ENCODE measurements around the gene PHLDB2. TPM values are rescaled to one million over a fixed set of nuclear protein-coding genes. Genes with fewer than 3 reads are reported as not detected.
A peak's percentile ranks its signal among the peaks of the same experiment; 100 is the strongest.

The PHLDB2 gene
- total RNA-seq, 1 experiment from 2014 or later = 60.5 TPM

DNA sequence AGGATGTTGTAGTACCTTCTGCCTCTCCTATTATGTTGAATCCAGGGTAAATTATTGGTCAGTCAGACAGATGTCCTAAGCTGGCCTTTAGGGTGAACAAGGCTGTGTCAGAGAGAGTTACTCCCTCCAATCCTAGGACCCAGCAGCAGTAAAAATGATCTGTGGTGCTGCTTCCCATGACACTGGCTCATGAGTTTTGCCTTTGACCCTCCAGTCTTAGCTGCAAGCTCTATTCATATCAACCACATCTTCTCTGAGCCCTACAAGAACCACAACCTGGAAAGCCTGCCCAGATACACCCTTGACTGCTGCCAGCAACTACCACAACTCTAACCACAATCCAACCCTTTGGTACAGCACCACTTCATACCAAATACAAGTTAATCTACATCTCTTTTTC is 27.2 kb upstream of the PHLDB2 start:
- Histone ChIP-seq H3K4me3 (ENCODE audit: low read depth, low read length) (no peak overlapping the region), H3K36me3 (ENCODE audit: control insufficient read depth, insufficient read depth, low read length) (no peaks in the 10 kb centered on the region), H3K9me3 (no peaks in the 10 kb centered on the region), H3K4me1 (no peaks in the 10 kb centered on the region), H3K27me3 (replicated peaks; ENCODE audit: control insufficient read depth, insufficient read depth, low read length) (no peaks in the 10 kb centered on the region)
- H3K27me3 Mint-ChIP-seq (ENCODE audit: insufficient read depth, unreplicated experiment) = no peaks in the 10 kb centered on the region
- CTCF ChIA-PET = no interaction called here
- peaks cover 2% of the 10 kb centered on the region for H3K4me1 Mint-ChIP-seq (ENCODE audit: low read depth, unreplicated experiment)
- POLR2A ChIA-PET = no interaction called here
- intact Hi-C loops (cut with micrococcal nuclease; ENCODE audit: unreplicated experiment) = no loop called here
- peak overlapping the region; percentile 28 for H3K27ac Mint-ChIP-seq (ENCODE audit: unreplicated experiment)
- no peaks in the 10 kb centered on the region for H3K9me3 Mint-ChIP-seq (ENCODE audit: unreplicated experiment)
- BruUV-seq (replicated peaks) = no TSS peak
- TF ChIP-seq, protein P1, sequence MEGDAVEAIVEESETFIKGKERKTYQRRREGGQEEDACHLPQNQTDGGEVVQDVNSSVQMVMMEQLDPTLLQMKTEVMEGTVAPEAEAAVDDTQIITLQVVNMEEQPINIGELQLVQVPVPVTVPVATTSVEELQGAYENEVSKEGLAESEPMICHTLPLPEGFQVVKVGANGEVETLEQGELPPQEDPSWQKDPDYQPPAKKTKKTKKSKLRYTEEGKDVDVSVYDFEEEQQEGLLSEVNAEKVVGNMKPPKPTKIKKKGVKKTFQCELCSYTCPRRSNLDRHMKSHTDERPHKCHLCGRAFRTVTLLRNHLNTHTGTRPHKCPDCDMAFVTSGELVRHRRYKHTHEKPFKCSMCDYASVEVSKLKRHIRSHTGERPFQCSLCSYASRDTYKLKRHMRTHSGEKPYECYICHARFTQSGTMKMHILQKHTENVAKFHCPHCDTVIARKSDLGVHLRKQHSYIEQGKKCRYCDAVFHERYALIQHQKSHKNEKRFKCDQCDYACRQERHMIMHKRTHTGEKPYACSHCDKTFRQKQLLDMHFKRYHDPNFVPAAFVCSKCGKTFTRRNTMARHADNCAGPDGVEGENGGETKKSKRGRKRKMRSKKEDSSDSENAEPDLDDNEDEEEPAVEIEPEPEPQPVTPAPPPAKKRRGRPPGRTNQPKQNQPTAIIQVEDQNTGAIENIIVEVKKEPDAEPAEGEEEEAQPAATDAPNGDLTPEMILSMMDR (IDR thresholded peaks at IDR 0.05; ENCODE audit: insufficient read depth in 1 of 2, low read depth in 1 of 2, low read length in 1 of 2, severe bottlenecking in 1 of 2, unreplicated experiment in 1 of 2) = no peak
- peaks cover 17% of the 10 kb centered on the region for H3K36me3 Mint-ChIP-seq (ENCODE audit: insufficient read depth, unreplicated experiment)
- H3K4me3 Mint-ChIP-seq (ENCODE audit: unreplicated experiment) = no peak overlapping the region
- no peak for DNase-seq

DNA sequence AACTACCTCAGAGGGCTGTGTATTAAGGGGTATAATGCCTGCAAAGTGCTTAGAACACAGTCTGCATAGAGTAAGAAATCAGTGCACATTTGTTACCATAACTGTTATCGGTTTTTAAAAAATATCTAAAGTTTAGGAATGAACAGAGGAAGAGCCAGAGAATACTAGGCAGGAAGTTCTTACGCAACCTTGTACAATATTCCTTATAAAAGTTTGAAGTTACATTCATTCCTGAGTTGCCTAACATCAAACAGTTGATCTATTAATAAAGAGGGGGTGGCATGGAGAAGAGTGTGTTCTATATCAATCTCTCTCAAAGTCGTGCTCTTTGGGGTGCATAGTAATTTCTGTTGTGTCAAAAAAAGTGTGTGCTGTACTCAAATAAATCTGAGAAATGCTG is 22.0 kb upstream of the PHLDB2 start:
- H3K9me3 ChIP-seq = no peaks in the 10 kb centered on the region
- no peaks in the 10 kb centered on the region for H3K27me3 Mint-ChIP-seq (ENCODE audit: insufficient read depth, unreplicated experiment)
- intact Hi-C loops (cut with micrococcal nuclease; ENCODE audit: unreplicated experiment) = no loop called here
- DNase-seq = no peak
- no peaks in the 10 kb centered on the region for H3K27me3 ChIP-seq (replicated peaks; ENCODE audit: control insufficient read depth, insufficient read depth, low read length)
- no peak overlapping the region for H3K4me3 ChIP-seq (ENCODE audit: low read depth, low read length)
- H3K4me3 Mint-ChIP-seq (ENCODE audit: unreplicated experiment) = no peak overlapping the region
- CTCF ChIA-PET = no interaction called here
- TF ChIP-seq, protein P1 (IDR thresholded peaks at IDR 0.05; ENCODE audit: insufficient read depth in 1 of 2, low read depth in 1 of 2, low read length in 1 of 2, severe bottlenecking in 1 of 2, unreplicated experiment in 1 of 2) = no peak
- peaks cover 14% of the 10 kb centered on the region for H3K4me1 Mint-ChIP-seq (ENCODE audit: low read depth, unreplicated experiment)
- peaks cover 6% of the 10 kb centered on the region for H3K36me3 Mint-ChIP-seq (ENCODE audit: insufficient read depth, unreplicated experiment)
- H3K27ac Mint-ChIP-seq (ENCODE audit: unreplicated experiment) = no peak overlapping the region
- BruUV-seq (replicated peaks) = no TSS peak
- H3K9me3 Mint-ChIP-seq (ENCODE audit: unreplicated experiment) = no peaks in the 10 kb centered on the region
- peaks cover 6% of the 10 kb centered on the region; the same call in 1 of the 2 replicates for H3K4me1 ChIP-seq
- no peaks in the 10 kb centered on the region for H3K36me3 ChIP-seq (ENCODE audit: control insufficient read depth, insufficient read depth, low read length)
- POLR2A ChIA-PET = no interaction called here

DNA sequence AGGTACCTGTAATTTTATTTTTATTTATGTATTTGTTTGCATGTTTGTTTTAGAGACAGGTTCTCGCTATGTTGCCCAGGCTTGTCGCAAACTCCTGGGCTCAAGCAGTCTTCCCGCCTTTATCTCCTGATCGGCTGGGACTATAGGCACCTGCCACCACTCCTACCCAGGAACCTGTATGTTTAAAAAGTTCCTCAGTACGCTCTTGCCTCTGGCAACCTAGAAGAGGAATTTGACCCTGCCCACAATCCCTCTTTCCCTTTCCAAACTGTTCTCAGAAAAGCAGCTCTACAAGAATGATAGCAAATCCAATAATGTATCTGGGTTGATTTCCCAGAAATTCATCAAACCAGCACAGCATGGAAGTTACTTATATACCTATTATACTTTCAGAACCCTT is 20.9 kb upstream of the PHLDB2 start:
- Histone ChIP-seq H3K4me3 (ENCODE audit: low read depth, low read length) (no peak overlapping the region), H3K27me3 (replicated peaks; ENCODE audit: control insufficient read depth, insufficient read depth, low read length) (no peaks in the 10 kb centered on the region), H3K4me1 (peaks cover 6% of the 10 kb centered on the region; the same call in 1 of the 2 replicates), H3K9me3 (no peaks in the 10 kb centered on the region), H3K36me3 (ENCODE audit: control insufficient read depth, insufficient read depth, low read length) (no peaks in the 10 kb centered on the region)
- peak overlapping the region; percentile 59 for H3K27ac Mint-ChIP-seq (ENCODE audit: unreplicated experiment)
- TF ChIP-seq, protein P1 (IDR thresholded peaks at IDR 0.05; ENCODE audit: insufficient read depth in 1 of 2, low read depth in 1 of 2, low read length in 1 of 2, severe bottlenecking in 1 of 2, unreplicated experiment in 1 of 2) = no peak
- no peak for DNase-seq
- H3K4me1 Mint-ChIP-seq (ENCODE audit: low read depth, unreplicated experiment) = peaks cover 14% of the 10 kb centered on the region
- intact Hi-C loops (cut with micrococcal nuclease; ENCODE audit: unreplicated experiment) = no loop called here
- no peaks in the 10 kb centered on the region for H3K27me3 Mint-ChIP-seq (ENCODE audit: insufficient read depth, unreplicated experiment)
- H3K4me3 Mint-ChIP-seq (ENCODE audit: unreplicated experiment) = no peak overlapping the region
- ChIA-PET CTCF (no interaction called here), POLR2A (no interaction called here)
- peaks cover 6% of the 10 kb centered on the region for H3K36me3 Mint-ChIP-seq (ENCODE audit: insufficient read depth, unreplicated experiment)
- BruUV-seq (replicated peaks) = no TSS peak
- no peaks in the 10 kb centered on the region for H3K9me3 Mint-ChIP-seq (ENCODE audit: unreplicated experiment)

Measured in Caco-2 (cell line).